Stimulated activated CD8-positive, alpha-beta memory T cell treated with anti-CD3 and anti-CD28 coated beads, Interleukin-15, amount 100 ng/mL, for 24 hours (primary cell): ENCODE results near the gene TMPRSS13.
"Not testable (repeated sequence)": the region's sequence is repeated elsewhere in the genome, so short reads cannot be mapped to it uniquely, and the experiment has no call there.

ENCODE experiments used
- DNase-seq: peaks from one replicate; pipeline ENCODE4 v3.0.0-alpha.2; 2020; ENCODE audit warnings: low read depth

Gene TMPRSS13

GRCh38 chr11:117929142-117929915, at the start of gene TMPRSS13:
TSS of gene TMPRSS13 (minus strand) at chr11:117929402. CDS start at chr11:117929307, 95 bp downstream.
- no peak for DNase-seq

- DNase-seq, result no peak
These were observed 49.8 kb upstream of the TMPRSS13 start for GRCh38 chr11:117978991-117979390.

GRCh38 chr11:117978291-117978910, 49.2 kb upstream of the TMPRSS13 start:
- not testable (repeated sequence) for DNase-seq

DNA sequence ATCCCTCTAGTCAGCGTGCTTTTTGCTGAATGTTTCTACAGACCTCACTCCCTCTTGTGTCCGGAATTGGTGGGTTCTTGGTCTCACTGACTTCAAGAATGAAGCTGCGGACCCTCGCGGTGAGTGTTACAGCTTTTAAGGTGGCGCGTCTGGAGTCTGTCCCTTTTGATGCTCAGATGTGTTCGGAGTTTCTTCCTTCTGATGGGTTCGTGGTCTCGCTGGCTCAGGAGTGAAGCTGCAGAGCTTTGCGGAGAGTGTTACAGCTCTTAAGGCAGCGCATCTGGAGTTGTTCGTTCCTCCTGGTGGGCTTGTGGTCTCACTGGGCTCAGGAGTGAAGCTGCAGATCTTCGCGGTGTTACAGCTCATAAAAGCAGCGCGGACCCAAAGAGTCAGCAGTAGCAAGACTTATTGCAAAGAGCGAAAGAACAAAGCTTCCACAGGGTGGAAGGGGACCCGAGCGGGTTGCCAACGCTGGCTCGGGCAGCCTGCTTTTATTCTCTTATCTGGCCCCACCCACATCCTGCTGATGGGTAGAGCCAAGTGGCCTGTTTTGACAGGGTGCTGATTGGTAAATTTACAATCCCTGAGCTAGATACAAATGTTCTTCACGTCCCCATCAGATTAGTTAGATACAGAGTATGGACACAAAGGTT, 48.5 kb upstream of the TMPRSS13 start:
- DNase-seq, result not testable (repeated sequence)

GRCh38 chr11:117977029-117977428, 47.8 kb upstream of the TMPRSS13 start:
- no peak for DNase-seq

DNA sequence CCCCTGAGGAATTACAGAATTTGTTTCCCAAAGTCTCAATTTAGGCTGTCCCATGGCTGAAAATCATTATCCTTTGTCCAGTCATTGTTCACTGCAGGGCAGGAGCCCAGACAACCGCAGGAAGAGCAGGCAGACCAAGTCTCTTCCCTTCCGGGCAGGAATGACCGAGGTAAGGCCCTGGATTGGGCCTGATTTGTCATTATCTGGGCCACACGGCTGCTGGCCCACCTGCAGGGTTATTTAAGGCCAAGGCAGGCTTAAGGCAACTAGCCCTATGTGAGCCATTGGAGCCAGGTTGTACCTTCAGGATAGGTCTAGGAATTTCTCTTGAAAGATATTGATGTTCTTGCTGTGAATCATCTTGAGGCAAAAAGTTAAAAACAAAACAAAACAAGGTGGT, 47.2 kb upstream of the TMPRSS13 start:
- DNase-seq, result no peak

- no peak for DNase-seq
These were observed 44.3 kb upstream of the TMPRSS13 start for GRCh38 chr11:117973503-117973860.

- DNase-seq, result no peak
These were observed 43.7 kb upstream of the TMPRSS13 start for GRCh38 chr11:117972629-117973502.

DNA sequence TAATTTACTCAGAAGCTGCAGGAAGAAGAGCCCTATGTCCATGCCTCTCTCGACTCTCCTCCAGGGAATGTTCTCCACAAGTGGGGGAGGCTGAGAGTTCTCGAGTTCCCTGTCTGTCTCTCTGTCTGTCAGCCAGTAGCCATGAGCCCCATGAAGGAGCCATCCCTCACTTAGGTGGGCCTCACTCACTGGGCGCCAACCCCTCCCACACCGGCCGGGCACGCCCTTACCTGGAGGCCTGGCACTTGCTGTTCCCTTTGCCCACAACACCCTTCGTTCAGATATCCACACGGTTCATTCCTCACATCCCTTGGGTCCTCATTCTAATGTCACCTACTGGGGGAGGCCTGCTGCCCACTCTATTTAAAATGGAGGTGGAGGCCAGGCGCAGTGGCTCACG, 42.8 kb upstream of the TMPRSS13 start:
- DNase-seq, result no peak

DNA sequence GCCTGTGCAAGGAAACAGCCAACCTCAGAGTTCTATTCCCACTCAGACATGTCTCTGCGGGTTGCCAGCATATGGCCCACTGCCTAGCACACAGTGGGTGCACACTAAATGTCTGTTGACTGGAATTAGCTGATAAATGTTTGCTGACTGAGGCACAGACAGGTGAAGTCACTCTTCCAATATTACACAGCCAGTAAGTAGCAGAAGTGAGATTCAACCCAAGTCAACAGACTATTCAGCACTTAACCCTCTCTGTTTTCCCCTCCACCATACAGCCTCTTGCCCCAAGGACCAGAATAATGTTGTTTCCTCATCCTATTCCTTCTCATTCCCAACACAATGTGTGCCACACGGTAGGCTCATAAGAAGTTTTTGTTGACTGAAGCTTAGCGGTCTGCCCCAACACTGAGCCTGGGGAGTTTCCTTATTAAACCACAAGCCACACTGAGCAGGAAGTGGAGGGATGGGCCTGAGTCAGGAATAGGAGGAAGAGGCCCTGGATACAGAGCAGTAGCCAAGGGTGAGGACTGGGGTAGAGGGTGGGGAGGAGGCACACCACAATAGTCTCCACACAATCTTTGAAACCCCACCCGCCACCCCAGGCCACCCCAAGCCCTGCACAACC, 41.3 kb upstream of the TMPRSS13 start:
- DNase-seq, result no peak

DNA sequence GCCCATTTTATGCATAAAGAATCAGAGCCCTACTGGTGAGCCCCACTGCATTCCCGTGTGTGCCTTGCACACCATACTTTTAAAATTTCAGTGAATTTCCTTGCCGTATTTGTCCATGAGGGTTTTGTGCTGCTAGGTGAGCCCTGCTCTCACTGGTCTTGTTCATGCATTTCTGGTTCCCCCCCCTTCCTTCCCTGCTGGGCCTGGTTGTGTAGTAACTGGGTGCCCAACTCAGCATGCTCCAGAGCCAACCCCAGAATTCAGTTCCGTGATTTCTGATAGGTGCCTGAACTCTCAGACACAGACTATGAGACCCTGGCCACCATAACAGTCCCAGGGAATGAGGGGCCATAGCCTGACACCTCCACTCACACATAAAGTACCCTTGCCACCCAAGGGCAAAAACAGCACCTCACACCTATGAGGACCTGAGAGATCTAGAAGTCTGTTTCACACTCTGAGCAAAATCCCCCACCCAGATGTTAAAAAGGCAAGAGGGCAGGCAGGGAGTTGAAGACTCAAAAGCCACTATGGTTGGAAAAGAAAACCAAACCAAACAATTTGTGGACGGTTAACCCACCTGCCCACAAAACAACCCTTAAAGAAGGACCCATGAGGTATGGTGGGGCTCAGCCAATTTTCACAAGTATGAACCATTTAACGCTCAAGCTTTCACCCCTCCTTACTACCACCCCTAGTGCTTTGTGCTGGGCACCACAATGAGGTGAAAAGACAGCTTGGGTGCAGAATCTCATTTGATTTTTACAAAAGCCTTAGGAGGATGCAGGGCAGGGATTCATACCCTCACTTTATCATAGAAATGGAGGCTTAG, 40.2 kb upstream of the TMPRSS13 start:
- DNase-seq, result no peak

GRCh38 chr11:117966908-117967307, 37.7 kb upstream of the TMPRSS13 start:
- DNase-seq, result no peak

DNA sequence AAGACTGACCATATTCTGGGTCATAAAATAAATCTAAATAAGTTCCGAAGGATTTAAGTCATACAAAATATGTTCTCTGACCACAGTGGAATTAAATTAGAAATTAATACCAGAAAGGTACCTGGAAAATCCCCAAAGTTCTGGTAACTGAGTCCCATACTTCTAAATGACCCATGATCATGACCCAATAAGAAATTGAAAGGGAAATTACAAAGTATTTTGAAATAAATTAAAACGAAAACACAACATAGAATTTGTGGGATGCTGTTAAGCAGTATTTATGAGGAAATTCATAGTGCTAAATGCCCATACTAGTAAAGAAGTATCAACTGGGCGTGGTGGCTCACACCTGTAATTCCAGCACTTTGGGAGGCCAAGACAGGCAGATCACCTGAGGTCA, 33.6 kb upstream of the TMPRSS13 start:
- DNase-seq, result no peak

DNA sequence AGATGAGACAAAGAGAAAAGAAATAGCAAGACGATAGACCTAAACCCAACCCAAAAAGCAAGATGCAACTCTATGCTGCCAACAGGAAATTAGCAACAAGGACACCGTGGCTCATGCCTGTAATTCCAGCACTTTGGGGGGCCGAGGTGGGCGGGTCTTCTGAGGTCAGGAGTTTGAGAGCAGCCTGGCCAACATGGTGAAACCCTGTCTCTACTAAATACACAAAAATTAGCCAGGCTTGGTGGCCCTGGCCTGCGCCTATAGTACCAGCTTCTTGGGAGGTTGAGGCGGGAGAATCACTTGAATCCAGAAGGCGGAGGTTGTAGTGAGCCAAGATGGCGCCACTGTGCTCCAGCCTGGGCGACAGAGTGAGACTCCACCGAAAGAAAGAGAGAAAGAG, 32.7 kb upstream of the TMPRSS13 start:
- DNase-seq, result no peak

DNA sequence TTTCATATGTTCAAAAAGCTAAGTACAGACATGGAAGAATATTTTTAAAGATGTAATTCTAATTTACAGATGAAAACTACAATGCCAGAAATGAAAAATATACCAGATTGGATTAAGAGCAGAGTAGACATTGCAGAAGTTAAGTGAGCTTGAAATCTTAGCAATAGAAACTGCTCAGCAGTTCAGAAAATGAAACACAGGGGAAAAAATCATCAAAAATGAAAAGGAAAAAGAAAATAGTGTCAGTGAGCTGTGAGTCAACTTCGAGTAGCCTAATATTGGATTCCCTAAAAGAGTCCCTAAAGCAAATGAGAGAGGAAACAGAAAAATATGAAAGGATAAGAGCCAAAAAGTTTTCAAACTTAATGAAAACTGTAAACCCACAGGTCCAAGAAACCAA, 31.2 kb upstream of the TMPRSS13 start:
- DNase-seq, result no peak

DNA sequence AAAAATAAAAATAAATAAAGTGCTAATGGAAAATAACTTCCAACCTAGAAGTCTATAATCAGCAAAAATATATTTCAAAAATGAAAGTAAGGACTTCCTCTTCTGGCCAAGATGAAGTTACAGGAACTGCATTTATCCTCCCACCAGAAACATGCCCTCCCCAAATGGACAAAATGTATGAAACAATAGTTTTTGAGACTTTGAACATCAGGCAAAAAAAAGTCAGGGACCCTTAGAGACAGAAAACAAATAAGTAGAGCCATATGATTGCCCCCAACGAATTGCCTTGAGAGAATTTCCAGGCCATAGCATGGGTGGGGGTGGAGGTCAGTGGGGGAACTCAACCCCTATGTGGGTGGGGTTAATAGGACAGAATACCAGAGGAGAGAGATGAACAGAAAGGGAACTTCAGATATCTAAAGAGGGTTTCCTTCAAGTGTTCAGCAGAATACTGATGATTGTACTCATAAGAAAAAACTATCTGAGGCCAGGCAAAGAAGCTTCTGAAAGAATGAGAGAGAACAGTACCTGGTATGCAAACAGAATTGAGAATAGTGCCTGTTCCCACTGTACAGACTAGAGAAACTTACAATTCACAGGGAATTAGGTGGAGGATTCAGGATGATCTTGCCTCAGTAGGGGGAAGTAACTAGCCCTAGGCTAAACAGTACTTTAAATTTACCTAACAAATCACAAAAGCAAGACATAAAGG, 30.4 kb upstream of the TMPRSS13 start:
- DNase-seq, result no peak

- DNase-seq, result no peak
These were observed 29.7 kb upstream of the TMPRSS13 start for GRCh38 chr11:117958949-117959348.

DNA sequence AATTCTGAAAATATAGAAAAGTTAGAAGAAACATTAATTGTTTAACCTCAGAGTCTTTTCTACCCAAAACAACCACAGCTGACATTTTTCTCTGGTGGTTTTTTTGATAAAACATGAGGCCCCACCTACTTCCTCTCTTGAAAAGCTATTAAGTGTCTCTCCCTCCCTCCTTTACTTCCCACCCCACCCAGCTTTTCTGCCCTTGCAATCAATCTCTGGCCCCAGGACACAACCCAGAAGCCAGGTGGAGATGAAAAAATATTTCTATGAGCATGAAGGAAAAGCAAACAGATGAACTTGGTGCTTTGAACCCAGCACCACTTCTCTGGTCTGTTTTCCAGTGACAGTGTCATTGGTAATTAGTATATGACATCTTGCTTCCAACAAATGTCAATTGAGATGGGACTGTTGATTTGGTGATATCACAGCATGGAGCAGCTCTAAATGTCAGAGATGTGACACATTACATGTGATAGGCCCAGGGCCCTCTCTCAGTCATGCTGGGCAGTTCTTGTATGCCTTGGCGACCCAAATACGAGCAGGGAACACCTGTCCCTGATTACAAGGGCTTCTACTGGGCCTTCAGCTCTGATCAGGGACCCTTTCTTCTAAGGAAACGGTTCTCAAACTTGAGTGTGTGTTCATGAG, 23.9 kb upstream of the TMPRSS13 start:
- DNase-seq, result no peak
